ENCODE measurements around the gene CRYBG1. TPM values are rescaled to one million over a fixed set of nuclear protein-coding genes. Genes with fewer than 3 reads are reported as not detected.

CRYBG1 gene
- total RNA-seq, 1 donor from 2014 or later = 27.9 TPM

GRCh38 chr6:106569428-106569827 lies 208.9 kb downstream of the CRYBG1 start:
- Histone ChIP-seq H3K9me3 (no peaks in the 10 kb centered on the region), H3K36me3 (peaks cover 56% of the 10 kb centered on the region), H3K27ac (no peak overlapping the region), H3K4me3 (no peak overlapping the region), H3K27me3 (ENCODE audit: low read depth) (no peaks in the 10 kb centered on the region), H3K4me1 (no peaks in the 10 kb centered on the region)
- intact Hi-C loops (cut with DNase I) = loop anchor here (5.0 kb wide), 1 partner anchor 122 kb away; no protein-coding TSS in a partner anchor
- TF ChIP-seq CTCF (IDR thresholded peaks at IDR 0.05) = no peak
- no peak for DNase-seq
- ATAC-seq = no peak

GRCh38 chr6:106572436-106572835 lies 211.9 kb downstream of the CRYBG1 start:
- intact Hi-C loops (cut with DNase I) = no loop called here
- no peak overlapping the region for H3K27ac ChIP-seq
- TF ChIP-seq CTCF (IDR thresholded peaks at IDR 0.05) = no peak
- H3K9me3 ChIP-seq = no peaks in the 10 kb centered on the region
- no peaks in the 10 kb centered on the region for H3K27me3 ChIP-seq (ENCODE audit: low read depth)
- H3K36me3 ChIP-seq = peaks cover 39% of the 10 kb centered on the region
- DNase-seq (no peak), ATAC-seq (no peak)
- no peaks in the 10 kb centered on the region for H3K4me1 ChIP-seq
- H3K4me3 ChIP-seq = no peak overlapping the region

- Histone ChIP-seq H3K4me1 (no peaks in the 10 kb centered on the region), H3K27me3 (ENCODE audit: low read depth) (no peaks in the 10 kb centered on the region), H3K27ac (no peak overlapping the region), H3K4me3 (no peak overlapping the region), H3K9me3 (no peaks in the 10 kb centered on the region), H3K36me3 (peaks cover 34% of the 10 kb centered on the region)
- TF ChIP-seq CTCF (IDR thresholded peaks at IDR 0.05) = no peak
- no peak for ATAC-seq
- DNase-seq = no peak
- intact Hi-C loops (cut with DNase I) = no loop called here
These were observed 212.5 kb downstream of the CRYBG1 start for GRCh38 chr6:106572875-106573585.

- ATAC-seq = no peak
- TF ChIP-seq CTCF (IDR thresholded peaks at IDR 0.05) = no peak
- intact Hi-C loops (cut with DNase I) = no loop called here
These were observed 214.4 kb downstream of the CRYBG1 start for GRCh38 chr6:106574741-106575458.

GRCh38 chr6:106579281-106579680 lies 218.8 kb downstream of the CRYBG1 start:
- Histone ChIP-seq H3K36me3 (peaks cover 14% of the 10 kb centered on the region), H3K27ac (no peak overlapping the region), H3K27me3 (ENCODE audit: low read depth) (no peaks in the 10 kb centered on the region), H3K9me3 (no peaks in the 10 kb centered on the region), H3K4me1 (no peaks in the 10 kb centered on the region), H3K4me3 (no peak overlapping the region)
- no peak for TF ChIP-seq CTCF (IDR thresholded peaks at IDR 0.05)
- ATAC-seq = no peak
- intact Hi-C loops (cut with DNase I) = no loop called here
- DNase-seq = no peak

More at GRCh38 chr6:106574741-106575458, 214.4 kb downstream of the CRYBG1 start:
- no peak for DNase-seq
- Histone ChIP-seq H3K27ac (no peak overlapping the region), H3K9me3 (no peaks in the 10 kb centered on the region), H3K27me3 (ENCODE audit: low read depth) (no peaks in the 10 kb centered on the region), H3K4me3 (no peak overlapping the region), H3K36me3 (peaks cover 15% of the 10 kb centered on the region), H3K4me1 (no peaks in the 10 kb centered on the region)

All from lower lobe of right lung (tissue), 2 donors.